Activated CD4-positive, alpha-beta T cell treated with anti-CD3 and anti-CD28 coated beads, Interleukin-2, Interleukin-6, amounts not matched to agents 100 ng/mL and 50 ng/mL, durations not matched to agents 16 hours and 8 hours (primary cell): ENCODE data around the gene PTPRO.

ENCODE experiments used
- DNase-seq: peaks from one replicate; pipeline ENCODE4 v3.0.0-alpha.2; 2020

PTPRO gene

DNA sequence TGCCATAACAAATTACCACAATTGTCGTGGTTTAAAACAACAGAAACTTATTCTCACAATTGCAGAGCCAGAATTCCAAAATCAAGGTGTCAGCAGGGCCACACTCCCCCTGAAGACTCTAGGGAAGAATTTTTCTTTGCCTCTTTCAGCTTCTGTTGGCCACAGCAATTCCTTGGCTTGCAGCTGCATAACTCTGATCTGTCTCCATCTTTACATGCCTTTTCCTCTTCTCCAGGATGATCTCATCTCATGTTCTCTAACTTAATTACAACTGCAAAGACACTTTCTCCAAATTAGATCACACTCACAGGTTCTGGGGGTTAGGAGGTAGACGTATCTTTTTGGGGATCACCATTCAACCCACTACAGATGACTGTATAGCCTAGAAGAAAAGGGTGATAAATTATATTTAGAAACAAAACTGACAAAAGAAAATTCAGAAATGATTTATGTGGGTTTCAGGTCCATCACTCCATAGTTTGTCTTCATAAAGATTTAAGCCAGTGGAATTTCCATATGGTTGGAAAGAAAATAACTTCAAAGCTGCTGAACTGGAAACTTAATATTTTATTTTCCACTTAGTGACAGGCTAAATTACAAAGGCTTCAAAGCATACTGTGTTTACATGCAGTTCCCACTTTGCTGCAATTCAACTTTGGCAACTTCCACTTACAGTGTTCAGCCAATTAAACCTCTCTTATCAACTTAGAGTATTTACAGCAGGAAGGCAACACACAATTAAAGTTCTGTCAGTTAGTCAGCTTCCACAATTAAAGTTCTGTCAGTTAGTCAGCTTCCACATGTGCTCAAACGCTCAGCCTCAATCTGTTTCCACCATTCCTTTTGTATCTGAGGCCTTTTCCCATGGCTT, 253.6 kb downstream of the PTPRO start:
- DNase-seq: no peak

DNA sequence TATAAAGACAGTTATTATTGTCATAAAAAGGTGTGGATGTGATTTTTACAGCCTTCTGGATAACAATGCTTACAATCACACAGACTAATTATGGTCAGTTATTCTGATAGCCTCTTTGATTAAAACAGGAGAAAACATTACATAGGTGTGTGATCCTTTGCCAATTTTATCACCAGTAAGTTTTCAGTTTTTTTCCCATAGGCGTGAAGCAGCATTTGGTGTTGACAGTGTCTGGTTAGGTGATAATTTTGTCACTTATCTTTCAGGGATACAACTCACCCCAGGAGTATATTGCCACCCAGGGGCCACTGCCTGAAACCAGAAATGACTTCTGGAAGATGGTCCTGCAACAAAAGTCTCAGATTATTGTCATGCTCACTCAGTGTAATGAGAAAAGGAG, 258.1 kb downstream of the PTPRO start:
- peak; percentile 30 for DNase-seq

DNA sequence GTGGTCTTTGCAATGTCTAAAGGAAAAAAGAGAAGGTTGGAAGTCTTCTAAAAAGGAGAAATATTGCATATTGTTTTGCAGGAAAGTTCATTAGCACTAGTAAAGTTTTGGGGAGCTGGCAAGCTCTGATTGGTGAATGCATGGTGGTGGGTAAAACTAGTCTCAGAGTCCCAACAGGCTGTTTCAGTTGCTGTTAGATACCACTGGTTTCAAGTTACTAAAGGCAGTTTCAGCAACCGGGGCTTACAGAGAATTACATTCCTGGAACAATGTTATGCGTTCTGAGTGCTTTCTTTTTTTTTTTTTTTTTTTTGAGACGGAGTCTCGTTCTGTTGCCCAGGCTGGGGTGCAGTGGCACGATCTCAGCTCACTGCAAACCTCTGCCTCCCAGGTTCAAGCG, 258.7 kb downstream of the PTPRO start:
- no peak for DNase-seq

DNA sequence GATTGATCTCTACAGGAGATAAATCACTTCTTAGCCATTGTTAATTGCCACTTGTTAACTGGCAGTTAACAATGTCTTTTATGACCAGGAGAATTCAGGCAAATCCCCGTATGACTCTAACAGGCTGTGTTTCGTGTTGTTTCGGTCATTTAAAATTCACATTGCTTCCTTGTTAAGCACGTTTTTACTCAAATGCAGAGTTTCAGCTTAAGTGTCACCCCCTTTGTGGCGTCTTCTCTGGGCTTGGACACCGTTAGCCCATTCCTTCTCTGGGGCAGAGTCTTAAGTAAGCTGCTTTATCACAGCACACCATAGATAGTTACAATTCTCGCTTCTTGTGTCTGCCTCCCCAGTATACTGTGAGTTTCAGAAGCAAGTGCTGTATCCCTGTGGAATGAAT, 261.5 kb downstream of the PTPRO start:
- DNase-seq: peak; percentile 39

DNA sequence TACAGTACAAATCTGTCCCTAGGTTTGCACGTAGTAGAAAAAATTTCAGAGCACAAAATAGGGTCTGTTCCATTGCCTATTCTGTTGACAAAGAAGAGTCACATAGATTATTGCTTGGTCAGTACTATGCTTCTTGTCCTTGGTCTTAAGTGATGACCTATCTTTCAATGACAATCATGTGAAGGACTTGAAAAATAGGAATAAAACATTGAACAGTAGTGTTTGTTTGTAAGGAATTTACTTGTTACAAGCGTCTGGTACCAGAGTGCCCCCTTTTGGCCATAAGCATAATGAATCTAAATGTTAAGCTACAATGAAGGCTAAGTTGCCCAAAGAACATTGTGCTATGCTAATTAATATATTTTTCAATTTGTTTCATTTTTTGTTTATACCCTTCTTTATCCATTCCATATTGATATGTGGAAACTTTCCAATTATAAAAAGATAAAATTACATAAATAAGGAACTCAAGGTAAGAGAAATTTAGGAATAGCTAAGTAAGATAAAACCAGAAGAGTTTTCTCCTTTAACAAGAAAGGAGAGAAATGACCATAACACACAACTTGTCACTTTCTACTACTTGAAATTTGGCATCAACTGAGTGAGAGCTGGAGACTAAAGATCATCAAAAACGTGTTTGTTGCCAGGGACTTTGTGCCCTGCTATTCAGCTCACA, 262.2 kb downstream of the PTPRO start:
- DNase-seq: peak; percentile 59

DNA sequence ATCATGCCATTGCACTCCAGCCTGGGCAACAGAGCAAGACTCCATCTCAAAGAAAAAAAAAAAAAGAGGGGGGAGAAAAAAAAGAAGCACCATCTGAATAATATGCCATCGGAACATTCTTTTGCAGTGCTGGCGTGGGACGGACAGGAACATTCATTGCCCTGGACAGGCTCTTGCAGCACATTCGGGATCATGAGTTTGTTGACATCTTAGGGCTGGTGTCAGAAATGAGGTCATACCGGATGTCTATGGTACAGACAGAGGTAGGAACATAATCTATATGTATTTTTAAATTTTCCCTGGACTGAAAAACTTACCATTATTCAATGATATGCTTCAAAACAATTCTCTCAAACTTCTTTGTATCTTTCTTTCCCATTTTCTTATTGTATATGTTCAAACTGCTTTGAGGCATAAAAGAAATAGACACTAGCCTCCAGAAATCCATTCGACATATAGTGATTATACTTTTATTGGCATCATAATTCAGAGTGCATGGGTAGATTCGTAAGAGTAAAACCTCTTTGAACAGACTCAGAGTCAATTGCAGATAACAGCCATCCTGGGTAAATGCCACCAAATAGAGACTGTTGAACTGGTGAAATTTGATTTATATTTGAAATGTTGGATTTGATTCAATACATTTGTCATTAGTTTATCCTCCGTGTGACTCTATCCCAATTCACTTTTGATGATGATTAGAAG, 267.2 kb downstream of the PTPRO start:
- DNase-seq: no peak

DNA sequence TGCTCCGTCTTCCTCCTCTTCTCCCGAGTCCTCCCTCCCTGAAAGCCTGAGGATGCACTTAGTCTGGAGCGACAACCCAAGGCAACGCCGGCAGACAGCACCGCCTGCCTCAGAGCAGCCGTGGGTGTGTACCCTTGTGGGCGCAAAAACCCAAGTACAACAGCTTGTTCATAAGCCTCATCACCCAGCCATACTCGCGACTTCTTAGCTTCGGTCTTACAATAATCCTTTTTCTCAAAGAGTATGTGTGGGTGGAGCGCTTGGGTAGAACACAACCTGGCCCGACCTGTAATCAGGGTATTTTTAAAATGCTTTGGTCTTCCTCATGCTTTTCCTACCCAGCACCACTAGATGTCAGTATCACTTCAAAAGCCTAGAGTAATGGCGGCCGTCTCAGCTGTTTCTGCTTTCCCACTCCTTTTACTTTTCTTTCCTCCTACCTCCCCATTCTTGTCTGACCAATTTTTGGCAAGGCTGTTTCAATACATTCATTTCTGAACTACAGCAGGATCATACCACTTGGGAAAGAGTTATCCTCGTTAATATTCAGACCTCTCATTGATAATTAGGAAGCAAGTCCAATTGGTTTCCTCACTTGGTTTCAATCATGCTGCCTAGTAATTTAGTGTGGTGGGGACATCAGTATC, 268.0 kb downstream of the PTPRO start:
- DNase-seq: peak; percentile 75

DNA sequence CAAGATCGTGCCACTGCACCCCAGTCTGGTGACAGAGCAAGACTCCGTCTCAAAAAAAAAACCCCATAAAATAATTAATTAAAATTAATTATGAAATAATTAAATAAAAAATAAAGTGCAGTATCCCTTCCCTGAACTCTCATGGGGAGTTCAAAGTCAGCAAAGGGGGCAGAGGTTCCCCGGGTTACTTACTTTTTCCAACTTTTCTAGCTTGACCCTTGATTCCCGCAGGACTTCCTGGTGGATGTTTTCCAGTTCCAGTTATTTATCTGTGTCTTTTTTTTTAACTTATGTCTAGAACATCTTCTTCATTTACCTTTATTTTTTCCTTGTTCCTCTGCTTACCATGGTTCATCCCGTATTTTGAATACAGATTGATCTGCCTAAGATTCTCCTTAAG, 269.5 kb downstream of the PTPRO start:
- no peak for DNase-seq

DNA sequence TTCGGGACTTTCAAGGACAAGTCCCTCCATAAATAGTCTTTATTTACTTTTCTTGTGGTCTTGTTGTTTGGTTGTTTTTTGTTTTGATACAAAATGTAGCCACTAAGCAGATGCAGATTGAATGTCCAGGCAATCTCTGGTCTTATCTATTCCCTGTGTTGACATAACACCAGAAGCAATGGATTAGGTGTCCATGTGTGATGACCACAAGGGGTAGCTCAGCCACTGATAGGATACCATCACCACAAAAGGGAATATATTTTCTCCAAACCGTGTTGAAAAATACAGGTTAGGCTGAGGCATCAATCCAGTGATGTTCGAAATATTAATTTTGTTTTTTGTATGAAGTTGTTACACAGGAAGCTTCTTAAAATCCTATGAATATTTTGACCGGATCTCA, 270.6 kb downstream of the PTPRO start:
- no peak for DNase-seq

DNA sequence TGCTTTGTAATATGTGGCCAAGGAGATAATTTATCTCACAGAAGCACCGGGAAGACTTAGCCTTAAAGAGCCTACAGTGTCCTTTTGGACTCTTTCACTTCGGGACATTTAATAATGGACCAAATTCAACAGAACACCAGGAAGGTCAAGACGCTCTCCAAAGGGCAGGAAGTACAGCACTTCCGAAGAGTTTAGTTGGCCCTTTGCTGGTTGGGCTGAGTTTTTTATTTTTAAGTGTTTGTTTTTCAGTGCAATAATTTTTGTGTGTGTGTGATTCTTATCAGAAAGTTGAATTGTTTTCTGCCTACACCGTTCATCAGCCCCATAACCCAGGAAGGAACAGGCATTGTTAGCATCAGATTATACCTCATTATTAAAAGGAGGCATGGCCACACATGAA, 273.9 kb downstream of the PTPRO start:
- no peak for DNase-seq

DNA sequence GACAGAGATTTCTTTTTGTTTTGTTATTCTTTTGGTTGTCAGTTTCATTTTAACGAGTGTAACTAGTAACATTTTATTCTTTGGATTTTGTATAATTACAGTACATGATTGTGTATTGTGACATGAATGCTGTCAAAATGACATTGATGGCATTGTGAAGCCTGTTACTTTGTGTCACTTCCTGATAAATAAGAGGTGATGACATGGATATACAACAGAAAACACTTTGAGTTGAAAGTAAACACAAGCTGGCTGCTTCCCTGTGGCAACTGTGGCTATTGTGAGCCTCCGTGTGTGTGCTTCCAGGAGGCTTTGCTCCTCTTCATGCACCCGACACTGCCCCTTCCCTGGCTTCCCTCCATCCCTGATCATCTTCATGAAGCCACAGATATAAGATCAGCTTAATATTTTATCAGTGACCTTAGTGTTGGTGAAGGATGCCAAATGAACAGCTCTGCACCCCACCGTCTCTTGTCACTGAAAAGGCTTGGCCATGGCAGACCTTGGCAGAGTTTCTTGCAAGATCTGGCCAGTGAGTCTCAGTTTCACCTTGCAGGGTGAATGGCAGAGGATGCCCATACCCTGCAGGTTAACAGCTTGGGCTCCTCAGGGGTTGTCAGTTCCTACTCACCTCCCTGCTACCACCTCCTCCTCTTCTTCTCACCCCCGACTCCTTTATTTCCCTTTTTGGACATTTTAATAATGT, 275.0 kb downstream of the PTPRO start:
- no peak for DNase-seq

DNA sequence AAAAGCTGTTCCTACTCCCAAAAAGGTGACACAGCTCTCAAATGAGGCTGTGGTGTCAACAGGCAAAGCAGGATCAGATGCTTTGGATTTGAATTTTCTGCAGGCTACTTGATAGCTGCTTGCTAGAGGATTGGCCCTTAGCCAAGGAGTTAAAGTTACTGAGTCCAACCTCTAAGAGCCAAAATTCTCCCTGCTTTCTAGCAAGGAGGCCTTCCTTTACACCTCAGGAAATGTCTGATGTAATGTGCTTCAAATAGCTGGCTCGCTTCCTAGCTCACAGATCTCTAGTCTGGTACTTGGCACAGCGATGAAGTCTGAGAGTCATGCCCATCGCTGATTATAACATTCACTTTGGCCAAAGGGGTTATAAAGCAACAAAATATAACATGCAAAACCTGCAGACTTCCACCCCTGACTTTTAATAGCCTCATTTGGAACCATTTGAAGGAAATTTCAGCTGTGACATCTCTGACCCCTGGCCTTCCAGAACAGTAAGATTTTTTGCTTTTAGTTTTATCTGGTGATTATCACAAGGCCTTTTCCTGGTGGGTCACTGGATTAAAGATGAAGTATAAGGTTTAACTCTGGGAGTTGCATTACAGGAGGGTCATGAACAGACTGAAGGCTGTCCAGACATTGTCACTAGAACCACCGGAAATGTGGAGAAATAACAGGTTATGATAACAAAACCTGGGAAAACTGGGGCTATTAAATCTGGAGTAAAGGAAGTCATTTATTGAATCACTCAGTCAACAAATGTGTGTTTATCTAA, 277.1 kb downstream of the PTPRO start:
- no peak for DNase-seq

DNA sequence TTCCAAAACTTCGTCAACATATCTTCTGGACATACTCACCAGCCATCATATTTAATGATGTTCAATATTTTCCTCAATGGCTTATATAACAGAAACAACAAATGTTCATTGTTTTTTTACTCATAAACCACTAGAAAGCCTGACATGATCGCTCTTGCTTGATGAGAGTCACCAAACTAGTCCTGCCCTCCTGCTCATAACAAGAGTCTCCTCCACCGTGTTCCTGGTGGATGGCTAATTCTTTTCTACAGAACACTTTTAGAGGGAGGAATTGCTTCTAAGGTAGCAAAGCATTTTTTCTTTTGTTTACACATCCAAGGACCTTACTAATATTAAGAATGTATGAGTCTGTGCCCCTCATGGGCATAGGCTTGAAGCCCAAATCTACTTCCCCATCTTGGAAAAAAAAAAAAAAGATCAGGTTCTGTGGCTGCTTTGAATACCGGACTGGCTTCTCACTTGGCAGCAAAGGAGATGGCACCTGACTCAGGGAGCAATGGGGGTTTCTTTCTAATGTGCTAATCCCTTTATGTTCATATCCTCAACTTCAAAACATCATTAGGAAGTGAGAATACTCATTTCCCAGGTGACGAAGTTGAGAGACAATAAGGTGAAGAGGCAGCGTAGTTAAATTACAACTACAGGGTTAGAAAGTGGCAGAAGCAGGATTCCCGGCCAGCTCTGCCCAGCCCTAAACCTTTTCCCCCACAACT, 278.1 kb downstream of the PTPRO start:
- no peak for DNase-seq

DNA sequence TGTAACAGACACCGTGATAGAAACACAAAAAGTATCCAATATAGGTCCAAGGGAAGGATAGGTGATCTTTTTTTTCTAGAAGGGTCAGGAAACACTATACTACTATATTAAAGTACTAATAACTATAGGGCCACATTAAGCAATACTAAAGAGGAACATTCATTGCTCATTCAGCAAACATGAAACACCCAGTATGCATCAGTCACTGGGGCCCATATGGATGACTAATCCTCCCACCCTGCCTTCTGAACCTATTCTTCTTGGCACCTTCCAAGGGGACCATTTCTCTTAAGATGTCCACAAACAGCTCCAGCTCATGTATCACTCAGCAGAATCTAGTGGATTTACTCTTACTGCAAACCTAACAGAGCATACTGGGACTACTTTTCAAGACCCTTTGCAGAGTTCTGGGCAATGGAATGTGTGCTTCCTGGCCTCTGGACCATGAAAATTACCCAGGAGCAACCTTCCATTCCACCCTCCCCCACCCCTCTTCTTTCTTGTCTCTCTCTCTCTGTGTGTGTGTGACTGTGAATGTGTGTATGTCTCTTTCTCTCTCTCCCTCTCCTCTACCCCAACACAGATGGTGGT, 279.0 kb downstream of the PTPRO start:
- no peak for DNase-seq

DNA sequence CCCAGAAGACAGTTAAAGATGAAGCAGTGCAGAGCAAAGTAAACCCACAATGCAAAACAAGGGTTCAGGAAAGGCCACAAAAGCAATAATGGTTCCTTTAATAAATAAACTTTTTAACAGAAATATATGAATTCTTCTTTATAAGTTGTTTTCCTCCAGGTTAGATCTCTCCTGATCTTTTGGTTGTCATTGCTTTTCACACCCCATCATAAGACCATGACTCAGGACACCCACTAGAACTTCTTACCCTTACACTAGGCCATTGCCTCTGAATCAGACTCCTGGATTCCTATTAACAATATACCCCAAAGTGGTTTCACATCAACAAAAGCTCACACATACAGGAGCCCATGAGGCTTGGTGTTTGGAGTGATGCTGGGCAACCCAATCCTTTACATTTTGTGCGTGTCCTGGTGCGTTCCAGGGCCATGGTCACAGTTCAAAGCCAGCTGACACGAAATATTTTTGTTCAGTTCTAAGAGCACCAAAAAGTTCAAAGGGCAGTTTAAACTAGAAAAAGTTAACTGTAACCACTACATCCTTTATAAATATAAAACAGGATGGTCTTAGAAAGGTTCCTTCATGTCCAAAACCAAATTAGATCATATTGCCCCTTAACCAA, 279.9 kb downstream of the PTPRO start:
- no peak for DNase-seq

DNA sequence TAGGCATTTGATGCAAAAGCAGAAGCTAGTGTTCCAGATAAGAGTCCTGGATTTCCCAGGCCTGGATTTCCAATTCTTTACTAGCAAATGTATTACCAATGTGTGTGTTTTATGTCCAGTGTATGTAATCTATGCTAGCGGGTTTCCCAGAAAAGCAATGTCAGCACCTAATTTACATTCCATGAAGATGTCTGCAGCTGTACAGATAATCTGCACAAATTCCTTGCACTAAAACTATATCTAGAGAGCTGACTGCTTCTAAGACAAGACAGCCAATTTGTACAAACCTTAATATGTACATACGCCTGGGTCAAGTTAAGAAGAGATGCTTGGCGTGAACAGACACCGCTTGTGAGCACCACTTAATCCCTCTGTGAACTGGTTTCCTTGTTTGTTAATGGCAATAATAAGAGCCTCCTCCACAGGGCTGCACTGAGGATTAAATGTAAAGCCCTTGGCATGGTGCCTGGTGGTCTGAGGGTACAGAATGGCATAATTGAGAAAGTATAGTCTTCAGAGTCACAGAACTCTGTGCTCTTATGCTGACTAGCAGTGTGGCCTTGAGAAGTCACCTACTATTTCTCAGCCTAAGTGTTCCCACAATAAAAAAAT, 281.3 kb downstream of the PTPRO start:
- DNase-seq: no peak

DNA sequence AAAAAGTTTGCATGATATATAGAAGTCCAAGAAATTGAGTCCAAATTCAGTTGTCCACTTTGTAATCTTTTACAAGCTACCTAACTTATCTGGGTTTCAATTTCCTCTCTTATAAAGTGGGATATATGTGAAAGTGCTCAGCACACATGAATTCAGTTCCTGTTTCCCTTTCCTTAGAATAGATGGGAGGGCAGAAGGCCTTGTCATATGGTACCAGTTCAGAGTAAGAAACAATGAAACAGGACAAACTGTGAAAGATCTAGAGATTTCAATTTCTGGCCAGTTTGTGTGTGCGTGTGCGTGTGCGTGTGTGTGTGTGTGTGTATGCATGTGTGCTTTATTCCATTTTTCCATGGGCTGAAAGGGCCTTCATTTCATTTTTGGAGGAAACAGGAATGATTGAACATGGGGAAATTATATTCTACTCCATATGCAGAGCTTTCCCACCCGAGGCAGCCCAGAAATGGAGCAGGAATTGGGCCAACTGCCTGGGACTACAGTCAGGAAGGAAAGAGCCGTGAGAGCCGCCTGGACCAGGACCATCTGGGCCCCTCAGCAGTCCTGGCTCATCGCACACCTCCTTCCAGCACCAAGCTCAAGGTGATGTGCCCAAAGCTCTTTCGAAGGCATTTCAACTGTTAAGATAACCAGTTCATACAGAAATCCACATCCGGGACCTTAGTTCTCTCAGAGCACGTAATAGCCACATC, 283.7 kb downstream of the PTPRO start:
- DNase-seq: no peak

DNA sequence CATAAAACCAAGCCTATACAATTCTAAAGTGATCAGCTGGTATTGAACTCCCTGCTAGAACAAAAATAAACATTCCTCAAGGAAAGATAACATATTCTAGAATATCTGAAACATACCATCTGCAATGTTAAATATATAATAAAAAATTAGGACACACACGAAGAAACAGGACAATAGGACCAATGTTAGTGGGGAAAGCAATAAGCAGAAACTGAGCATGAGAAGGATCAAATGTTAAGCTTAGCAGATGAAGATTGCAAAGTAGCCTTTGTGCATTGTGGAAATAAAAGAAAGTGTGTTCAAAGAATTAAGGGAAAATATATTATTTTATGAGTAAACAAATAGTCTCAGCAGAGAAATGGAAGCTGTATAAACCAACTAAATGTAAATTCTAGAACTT, 286.1 kb downstream of the PTPRO start:
- no peak for DNase-seq

DNA sequence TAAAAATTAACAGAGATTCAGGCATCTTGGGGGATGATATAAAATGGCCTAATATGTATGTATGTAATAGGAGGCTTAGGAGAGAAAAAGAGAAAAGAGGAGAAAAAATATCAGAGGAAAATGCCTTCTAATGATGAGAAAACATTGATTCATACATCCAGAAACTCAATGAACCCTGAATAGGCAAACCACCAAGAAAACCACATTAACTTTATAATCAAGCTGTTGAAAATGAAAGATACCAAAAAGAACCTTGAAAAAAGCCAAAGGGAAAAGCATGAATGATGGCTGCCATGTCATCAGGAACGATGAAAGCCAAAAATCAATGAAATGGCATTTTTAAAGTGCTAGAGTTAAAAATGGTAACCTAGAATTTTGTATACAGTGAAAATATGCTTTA, 286.6 kb downstream of the PTPRO start:
- DNase-seq: no peak
